Fibroblast of lung (primary cell): ENCODE results near the gene PPM1K.

ENCODE experiments used
- CTCF ChIP-seq, 2 donors: IDR thresholded peaks in 1 of 2; conservative IDR thresholded peaks in 1 of 2; 1 replicate in 1 of 2; 2 replicates in 1 of 2; pipeline ENCODE4 v1.5.1; 2011 to 2012; ENCODE audit warnings: low read length in 2 of 2, control low read depth in 1 of 2, inconsistent platforms in 1 of 2, low read depth in 1 of 2, mild to moderate bottlenecking in 1 of 2
- EZH2 ChIP-seq: IDR thresholded peaks from 2 replicates; pipeline ENCODE4 v1.5.1; 2012; ENCODE audit warnings: low read length, control low read depth, mild to moderate bottlenecking; ENCODE audit errors: missing control alignments

GRCh38 chr4:88291003-88291402, 6.6 kb upstream of the PPM1K start:
- TF ChIP-seq EZH2 (no peak), CTCF (conservative IDR thresholded peaks at IDR 0.05 in 1 of 2, IDR thresholded peaks at IDR 0.05 in 1 of 2; ENCODE audit: low read depth in 1 of 2, low read length in 2 of 2) (no peak)
